GM21423 (cell line): ENCODE data around the gene STARD4.

Source experiments
- ATAC-seq: cut with Tn5 transposase; IDR thresholded peaks from one replicate; pipeline ENCODE4 v1.9.1; 2021; ENCODE audit warnings: mild to moderate bottlenecking, moderate library complexity; ENCODE audit not compliant: unreplicated experiment

STARD4 gene

GRCh38 chr5:111512375-111513130, at the start of gene STARD4:
Gene STARD4, minus strand, starts transcription at chr5:111512535. Its CDS starts 5,102 bp downstream, at chr5:111507433.
- ATAC-seq, result peak; percentile 92

GRCh38 chr5:111559680-111560079, 47.3 kb upstream of the STARD4 start:
- ATAC-seq, result no peak

GRCh38 chr5:111557686-111558085, 45.4 kb upstream of the STARD4 start:
- no peak for ATAC-seq

- ATAC-seq, result no peak
Measured at GRCh38 chr5:111557111-111557510, 44.8 kb upstream of the STARD4 start.

- no peak for ATAC-seq
Measured at GRCh38 chr5:111556501-111556900, 44.2 kb upstream of the STARD4 start.

GRCh38 chr5:111555760-111556159, 43.4 kb upstream of the STARD4 start:
- ATAC-seq, result no peak

- ATAC-seq, result no peak
Measured at GRCh38 chr5:111553868-111554267, 41.5 kb upstream of the STARD4 start.

- ATAC-seq, result no peak
Measured at GRCh38 chr5:111552896-111553295, 40.6 kb upstream of the STARD4 start.

- no peak for ATAC-seq
Measured at GRCh38 chr5:111552492-111552891, 40.2 kb upstream of the STARD4 start.

- no peak for ATAC-seq
Measured at GRCh38 chr5:111551569-111552275, 39.4 kb upstream of the STARD4 start.

GRCh38 chr5:111551161-111551560, 38.8 kb upstream of the STARD4 start:
- ATAC-seq, result no peak

- ATAC-seq, result peak; percentile 93
Measured at GRCh38 chr5:111550282-111551020, 38.1 kb upstream of the STARD4 start.

- ATAC-seq, result no peak
Measured at GRCh38 chr5:111548992-111549649, 36.8 kb upstream of the STARD4 start.

- ATAC-seq, result no peak
Measured at GRCh38 chr5:111548348-111548950, 36.1 kb upstream of the STARD4 start.

- ATAC-seq, result no peak
Measured at GRCh38 chr5:111545031-111545430, 32.7 kb upstream of the STARD4 start.

- ATAC-seq, result no peak
Measured at GRCh38 chr5:111537141-111538024, 25.0 kb upstream of the STARD4 start.

GRCh38 chr5:111535879-111536549, 23.7 kb upstream of the STARD4 start:
- no peak for ATAC-seq

GRCh38 chr5:111532886-111533582, 20.7 kb upstream of the STARD4 start:
- ATAC-seq, result no peak
